H1 (cell line): ENCODE results near the gene ZNF385D. TPM values are rescaled to one million over a fixed set of nuclear protein-coding genes. Genes with fewer than 3 reads are reported as not detected.

Experiments used
- ASH2L ChIP-seq: fragments of 200-600, 300-600 bp; sonication (generic); IDR thresholded peaks from one replicate; pipeline ENCODE4 v1.7.1; 2017; ENCODE audit warnings: low read length
- ATF2 ChIP-seq: IDR thresholded peaks from 2 replicates; pipeline ENCODE4 v1.6.1; 2012; ENCODE audit warnings: low read length, inconsistent platforms
- BCL11A ChIP-seq, 2 experiments: IDR thresholded peaks; one replicate each; pipeline ENCODE4 v1.6.1; 2011; ENCODE audit warnings: low read depth in 2 of 2, low read length in 2 of 2, mild to moderate bottlenecking in 2 of 2
- CBX5 ChIP-seq: fragments of 300-800, 300-1000 bp; sonication (generic); IDR thresholded peaks from 2 replicates; pipeline ENCODE4 v1.7.1; 2016; ENCODE audit warnings: antibody characterized with exemption, low read length, low read depth
- CHD2 ChIP-seq: IDR thresholded peaks from 2 replicates; pipeline ENCODE4 v1.6.1; 2012; ENCODE audit warnings: low read length, improper control_type of control experiment
- CREB1 ChIP-seq: IDR thresholded peaks from 2 replicates; pipeline ENCODE4 v1.6.1; 2012; ENCODE audit warnings: inconsistent platforms
- CTBP2 ChIP-seq: IDR thresholded peaks from 2 replicates; pipeline ENCODE4 v1.7.0; 2011; ENCODE audit warnings: borderline replicate concordance, mild to moderate bottlenecking, moderate library complexity, mixed read lengths, low read length; ENCODE audit not compliant: insufficient read depth, insufficient read length
- EZH2 ChIP-seq: fragments of 200-600 bp; sonication (generic); IDR thresholded peaks from 2 replicates; pipeline ENCODE4 v1.7.1; 2012; ENCODE audit warnings: low read depth, mild to moderate bottlenecking, moderate library complexity, low read length, inconsistent platforms; ENCODE audit not compliant: severe bottlenecking
- HDAC6 ChIP-seq: IDR thresholded peaks from one replicate; pipeline ENCODE4 v1.7.1; 2012; ENCODE audit warnings: low read depth, mild to moderate bottlenecking, inconsistent platforms, low read length, moderate library complexity
- KDM5A ChIP-seq: fragments of 200-600 bp; IDR thresholded peaks from 2 replicates; pipeline ENCODE4 v1.7.1; 2012; ENCODE audit warnings: mild to moderate bottlenecking, low read length, inconsistent platforms, mixed read lengths
- PHF8 ChIP-seq: fragments of 200-600 bp; sonication (generic); conservative IDR thresholded peaks from 2 replicates; pipeline ENCODE4 v1.7.1; 2012; ENCODE audit warnings: low read depth, mild to moderate bottlenecking, inconsistent platforms, low read length, moderate library complexity
- POLR2A ChIP-seq, 2 experiments: IDR thresholded peaks; 1 replicate in 1 of 2; 2 replicates in 1 of 2; pipeline ENCODE4 v1.6.1; 2011; ENCODE audit warnings: low read depth in 2 of 2, low read length in 2 of 2, mild to moderate bottlenecking in 2 of 2; ENCODE audit errors: control extremely low read depth in 1 of 2
- POLR2AphosphoS5 ChIP-seq: IDR thresholded peaks from 2 replicates; pipeline ENCODE4 v1.6.1; 2011; ENCODE audit warnings: low read depth, low read length
- POU5F1 ChIP-seq: IDR thresholded peaks from 2 replicates; pipeline ENCODE4 v1.6.1; 2011; ENCODE audit warnings: low read depth, mild to moderate bottlenecking, low read length, moderate library complexity
- RBBP5 ChIP-seq: IDR thresholded peaks from 2 replicates; pipeline ENCODE4 v1.7.1; 2012; ENCODE audit warnings: low read depth, mild to moderate bottlenecking, inconsistent platforms, low read length, moderate library complexity, borderline replicate concordance
- RXRA ChIP-seq: IDR thresholded peaks from 2 replicates; pipeline ENCODE4 v1.6.1; 2011; ENCODE audit warnings: low read depth, mild to moderate bottlenecking, low read length, moderate library complexity; ENCODE audit not compliant: insufficient read depth
- SIRT6 ChIP-seq: IDR thresholded peaks from one replicate; pipeline ENCODE4 v1.7.1; 2012; ENCODE audit warnings: low read length, inconsistent platforms
- SP4 ChIP-seq: IDR thresholded peaks from 2 replicates; pipeline ENCODE4 v1.6.1; 2012; ENCODE audit warnings: low read length, inconsistent platforms
- TAF7 ChIP-seq: optimal IDR thresholded peaks from 2 replicates; pipeline ENCODE3; 2011; ENCODE audit warnings: low read depth, mild to moderate bottlenecking, inconsistent platforms, low read length, moderate library complexity, borderline replicate concordance
- TBP ChIP-seq: IDR thresholded peaks from 2 replicates; pipeline ENCODE4 v1.6.1; 2011; ENCODE audit warnings: low read depth, low read length, improper control_type of control experiment
- USF2 ChIP-seq: IDR thresholded peaks from 2 replicates; pipeline ENCODE4 v1.6.1; 2011; ENCODE audit warnings: low read length, improper control_type of control experiment
- polyA plus RNA-seq, 7 experiments: library from polyadenylated mRNA; depleted of rRNA in 3 of 7; stranded (reverse) in 5 of 7; unstranded in 2 of 7; fragments of >200 nt in 5 of 7; fragments of 200-250 nt in 2 of 7; gene quantifications; 1 replicate in 5 of 7; 2 replicates in 1 of 7; 4 replicates in 1 of 7; pipeline versions ENCODE4 v1.2.1 to v1.2.3, GENCODE V29; 2011 to 2013; ENCODE audit warnings: missing spikeins in 2 of 7, mixed read lengths in 2 of 7
- total RNA-seq: library from RNA; stranded (reverse); fragmentation: NEBNext Ultra II Directional; extraction: Animal tissue kit (Norgen Biotek cat#: 25700); gene quantifications from 2 replicates; pipeline ENCODE4 v1.2.1, GENCODE V29; 2021

ZNF385D gene
- total and polyA plus RNA-seq, 2 of the 8 experiments (the other 6 are each of a cell fraction or from before 2014, with no cell fraction given), result 5.9 to 10.8 TPM

- TF ChIP-seq CTBP2 (peak; percentile 62), SIRT6 (no peak), POLR2A (IDR thresholded peaks at IDR 0.05; ENCODE audit: control extremely low read depth in 1 of 2, low read depth in 2 of 2, low read length in 2 of 2) (peak; percentile 37 to 75), CHD2 (no peak), CBX5 (no peak), POLR2AphosphoS5 (no peak), TAF7 (no peak), CREB1 (peak; percentile 66), EZH2 (no peak), SP4 (no peak), ASH2L (peak; percentile 78), BCL11A (IDR thresholded peaks at IDR 0.05; ENCODE audit: low read depth in 2 of 2, low read length in 2 of 2) (no peak), USF2 (no peak), KDM5A (no peak), TBP (peak; percentile 75), HDAC6 (no peak), POU5F1 (no peak), RBBP5 (peak; percentile 83), PHF8 (0 out of 2 replicates have a peak, but pooled peaks have one; percentile 45), ATF2 (no peak), RXRA (no peak)
These were observed at the start of gene ZNF385D (continued) for GRCh38 chr3:21750831-21751391.
